ENCODE results near the gene KRT9.

GRCh38 chr17:41538565-41538991 is 33.3 kb downstream of the KRT9 start:
- no peak for TF ChIP-seq POLR2A (IDR thresholded peaks at IDR 0.05; ENCODE audit: insufficient read depth in 1 of 2, low read depth in 2 of 2, low read length in 2 of 2)
- TF ChIP-seq KDM5A (IDR thresholded peaks at IDR 0.05; ENCODE audit: borderline replicate concordance, low read length), result no peak
- no peak for TF ChIP-seq CAMTA2 (CRISPR knock-in tag; IDR thresholded peaks at IDR 0.05; ENCODE audit: borderline replicate concordance)
- TF ChIP-seq CTCF (CRISPR knock-in tag; IDR thresholded peaks at IDR 0.05), result no peak
- TF ChIP-seq KLF13 (CRISPR knock-in tag; IDR thresholded peaks at IDR 0.05), result no peak

Measured in HepG2 (cell line).